NCI-H748 (cell line): ENCODE data around the gene INPP4A.

ENCODE experiments used
- DNase-seq: peaks from one replicate; lab custom pipeline; 2025; ENCODE audit not compliant: unreplicated experiment; lab: John Stamatoyannopoulos, UW

Gene INPP4A

DNA sequence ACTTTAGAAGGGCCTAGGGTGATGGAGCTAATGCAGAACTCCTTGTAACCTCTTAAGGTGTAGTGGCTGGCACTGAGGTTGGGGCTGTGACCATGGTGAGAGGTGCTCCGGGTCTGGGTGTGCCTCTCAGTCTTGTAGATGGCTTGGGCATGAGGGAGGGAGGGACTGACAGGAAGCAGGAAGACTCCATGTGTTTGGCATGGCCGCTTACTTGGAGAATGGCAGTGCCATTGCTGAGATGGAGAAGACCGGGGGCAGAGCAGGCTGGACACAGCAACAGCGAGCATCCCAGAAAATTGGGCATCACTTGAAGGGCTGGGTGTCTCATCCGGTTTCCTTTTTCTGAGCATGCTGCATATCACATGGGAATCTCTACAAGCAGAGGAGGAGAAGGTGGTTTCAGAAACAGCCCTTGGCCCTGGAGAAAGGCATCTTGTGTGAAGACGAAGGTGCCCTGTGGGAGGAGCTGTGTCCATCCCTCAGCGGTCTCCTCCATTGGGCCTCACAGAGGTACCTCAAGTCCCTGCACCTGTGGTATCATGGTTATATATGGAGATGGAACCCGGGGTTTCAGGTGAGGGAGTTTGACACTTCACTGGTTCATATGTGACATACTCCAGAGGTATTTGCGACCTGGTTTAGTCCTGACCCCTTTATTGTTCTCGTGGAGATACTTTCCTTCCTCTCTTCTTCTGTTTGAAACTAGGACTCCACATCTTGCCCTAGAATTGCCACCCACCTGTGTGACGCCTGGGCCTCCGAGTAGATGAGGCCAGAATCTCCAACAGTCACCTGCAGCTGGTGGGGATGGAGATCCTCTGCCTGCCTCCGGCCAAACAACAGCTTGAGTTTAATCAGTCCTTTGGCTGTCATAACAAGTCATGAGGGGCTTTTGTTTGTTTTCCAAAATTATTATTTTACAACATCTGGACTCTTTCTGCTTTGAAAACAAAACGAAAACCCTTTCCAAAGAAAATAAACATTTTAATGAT is 45.6 kb downstream of the INPP4A start:
- no peak for DNase-seq

DNA sequence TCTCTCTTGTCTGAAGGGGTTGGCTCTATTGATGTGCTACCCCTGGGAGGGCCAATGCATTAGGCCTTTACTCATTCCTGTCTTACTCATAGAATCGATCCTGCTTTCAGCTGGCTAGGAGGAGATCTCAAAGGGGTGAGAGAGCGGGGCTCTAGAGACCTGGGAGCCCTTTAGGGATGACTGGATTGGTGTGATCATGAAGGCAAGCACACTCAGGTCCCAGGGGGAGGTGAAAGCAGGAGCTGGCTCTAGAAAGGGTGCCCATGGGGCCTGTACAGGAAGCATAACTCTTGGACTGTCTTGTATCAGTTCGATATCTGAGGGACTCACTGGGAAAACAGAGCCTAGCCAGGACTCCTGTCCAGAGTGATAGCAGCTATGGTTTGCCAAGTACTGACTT is 47.8 kb downstream of the INPP4A start:
- DNase-seq = no peak

DNA sequence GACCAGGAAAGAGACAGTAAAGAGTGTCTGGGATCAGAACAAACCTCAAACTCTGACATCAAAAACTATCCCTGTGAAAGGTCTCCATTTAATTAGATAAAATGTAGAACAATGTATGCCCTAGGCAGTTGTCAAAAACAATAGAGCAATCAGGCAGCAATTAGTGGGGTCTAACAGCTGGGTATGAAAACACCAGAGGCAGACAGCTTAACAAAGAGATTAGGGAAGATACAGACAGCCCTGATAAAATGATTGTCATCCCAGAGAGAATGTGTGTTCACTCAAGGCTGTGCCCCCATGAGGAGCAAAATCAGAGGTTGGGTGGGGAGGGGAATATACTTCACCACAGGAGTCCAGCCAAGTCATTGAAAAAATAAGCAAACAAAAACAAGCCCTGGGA is 50.0 kb downstream of the INPP4A start:
- DNase-seq = no peak

DNA sequence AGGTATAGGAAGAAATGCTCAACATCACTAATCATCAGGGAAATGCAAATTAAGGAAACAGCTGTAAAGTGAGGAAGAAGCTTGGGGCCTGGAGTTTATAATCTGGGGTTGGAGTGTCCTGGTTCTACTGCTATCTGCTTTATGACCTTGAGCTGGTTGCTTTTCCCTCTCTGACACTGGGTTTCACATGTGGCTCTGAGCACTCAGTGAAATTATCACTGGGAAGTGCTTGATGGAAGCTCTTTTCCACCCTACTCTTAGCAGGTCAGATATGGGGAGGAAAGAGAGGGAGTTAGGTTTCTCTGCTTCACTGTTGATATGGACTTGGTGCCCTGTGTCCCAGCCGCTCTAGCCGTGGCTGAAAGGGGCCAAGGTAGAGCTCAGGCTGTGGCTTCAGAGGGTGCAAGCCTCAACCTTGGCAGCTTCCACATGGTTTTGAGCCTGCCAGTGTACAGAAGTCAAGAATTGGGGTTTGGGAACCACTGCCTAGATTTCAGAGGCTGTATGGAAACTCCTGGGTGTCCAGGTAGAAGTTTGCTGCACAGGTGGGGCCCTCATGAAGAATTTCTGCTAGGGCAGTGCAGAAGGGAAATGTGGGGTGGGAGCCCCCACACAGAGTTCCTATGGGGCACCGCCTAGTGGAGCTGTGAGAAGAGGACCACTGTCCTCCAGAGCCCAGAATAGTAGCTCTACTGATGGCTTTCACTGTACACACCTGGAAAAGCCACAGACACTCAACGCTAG is 52.3 kb downstream of the INPP4A start:
- no peak for DNase-seq

DNA sequence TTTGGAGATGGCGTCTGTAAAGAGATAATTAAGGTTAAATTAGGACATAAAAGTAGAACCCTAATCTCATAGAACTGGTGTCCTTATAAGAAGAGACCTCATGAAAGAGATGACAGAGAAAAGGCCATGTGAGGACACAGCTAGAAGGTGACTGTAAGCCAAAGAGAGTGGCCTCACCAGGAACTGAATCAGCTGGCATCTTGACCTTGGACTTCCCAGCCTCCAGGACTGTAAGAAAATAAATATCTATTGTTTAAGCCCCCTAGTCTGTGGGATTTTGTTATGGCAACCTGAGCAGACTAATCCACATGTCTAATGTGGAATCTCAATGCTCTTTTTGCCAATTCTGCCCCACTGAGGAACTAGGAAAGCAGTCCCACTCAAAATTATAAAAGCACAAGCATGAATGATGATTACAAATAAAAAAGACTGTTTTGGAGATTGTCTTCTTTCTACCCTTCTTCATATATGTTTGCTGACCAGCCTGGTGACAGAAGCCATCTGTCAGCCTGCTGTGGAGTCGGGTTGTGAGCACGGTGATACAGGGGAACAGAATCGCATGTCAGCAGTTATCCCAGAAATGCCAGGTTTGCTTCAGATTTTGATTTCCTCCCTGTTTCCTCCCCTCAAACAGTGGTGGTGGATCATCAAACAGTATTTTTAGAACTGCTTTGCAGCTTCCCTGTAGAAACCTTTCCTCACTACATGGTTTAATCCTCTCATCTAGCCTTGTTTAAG is 54.2 kb downstream of the INPP4A start:
- DNase-seq = no peak

DNA sequence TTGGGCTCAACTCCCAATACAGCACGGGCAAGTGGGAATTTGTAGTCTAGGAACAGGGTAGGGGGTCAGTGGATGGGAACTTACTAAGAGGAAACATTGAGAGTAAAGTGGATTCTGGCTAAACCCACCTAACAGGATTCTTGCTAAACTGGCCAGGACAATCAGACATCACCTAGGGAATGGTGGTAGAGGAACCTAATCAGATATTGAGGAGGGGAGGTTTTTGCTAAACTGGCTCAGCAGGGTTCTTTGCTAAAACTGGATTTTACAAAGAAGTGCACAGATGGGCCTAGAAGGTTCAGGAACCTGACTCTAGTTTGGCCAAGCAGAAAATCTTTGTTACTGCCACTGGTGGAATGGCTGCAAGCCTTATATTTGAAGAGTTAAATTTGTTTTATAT is 55.9 kb downstream of the INPP4A start:
- no peak for DNase-seq

DNA sequence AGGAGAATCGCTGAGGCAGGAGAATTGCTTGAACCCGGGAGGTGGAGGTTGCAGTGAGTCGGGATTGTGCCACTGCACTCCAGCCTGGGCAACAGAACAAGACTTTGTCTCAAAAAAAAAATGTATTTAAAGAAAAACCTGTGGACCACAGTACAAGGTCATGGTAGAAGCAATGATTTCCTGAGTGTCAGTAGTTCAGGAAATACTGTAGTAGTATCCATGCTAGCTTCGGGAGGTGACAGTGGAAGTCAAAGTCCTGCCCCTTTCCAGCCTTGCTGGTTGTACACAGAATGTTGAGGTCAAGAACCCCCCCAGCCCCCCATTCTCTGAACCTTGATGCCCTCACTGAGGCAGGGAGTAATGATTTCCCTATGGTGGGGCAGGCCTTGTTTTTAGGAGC is 56.6 kb downstream of the INPP4A start:
- no peak for DNase-seq

DNA sequence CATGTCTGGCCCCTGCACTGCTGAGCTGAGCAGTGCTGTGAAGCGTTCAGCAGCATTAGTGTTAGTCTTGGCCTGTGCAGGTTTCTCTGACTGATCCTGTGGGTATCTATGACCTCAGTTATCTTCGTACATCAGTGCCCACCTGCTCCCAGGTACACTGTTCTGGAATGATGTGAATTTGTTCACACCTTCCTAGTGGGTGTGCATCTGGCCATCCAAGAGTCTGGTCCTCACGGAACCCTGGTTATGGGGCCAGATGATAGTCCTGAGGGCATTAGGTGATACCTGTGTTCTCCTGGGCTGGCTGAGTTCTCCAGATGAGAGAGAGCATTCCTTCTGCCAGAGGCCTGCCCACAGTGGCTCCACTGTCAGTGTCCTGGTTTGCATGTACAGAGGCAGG is 57.2 kb downstream of the INPP4A start:
- no peak for DNase-seq

DNA sequence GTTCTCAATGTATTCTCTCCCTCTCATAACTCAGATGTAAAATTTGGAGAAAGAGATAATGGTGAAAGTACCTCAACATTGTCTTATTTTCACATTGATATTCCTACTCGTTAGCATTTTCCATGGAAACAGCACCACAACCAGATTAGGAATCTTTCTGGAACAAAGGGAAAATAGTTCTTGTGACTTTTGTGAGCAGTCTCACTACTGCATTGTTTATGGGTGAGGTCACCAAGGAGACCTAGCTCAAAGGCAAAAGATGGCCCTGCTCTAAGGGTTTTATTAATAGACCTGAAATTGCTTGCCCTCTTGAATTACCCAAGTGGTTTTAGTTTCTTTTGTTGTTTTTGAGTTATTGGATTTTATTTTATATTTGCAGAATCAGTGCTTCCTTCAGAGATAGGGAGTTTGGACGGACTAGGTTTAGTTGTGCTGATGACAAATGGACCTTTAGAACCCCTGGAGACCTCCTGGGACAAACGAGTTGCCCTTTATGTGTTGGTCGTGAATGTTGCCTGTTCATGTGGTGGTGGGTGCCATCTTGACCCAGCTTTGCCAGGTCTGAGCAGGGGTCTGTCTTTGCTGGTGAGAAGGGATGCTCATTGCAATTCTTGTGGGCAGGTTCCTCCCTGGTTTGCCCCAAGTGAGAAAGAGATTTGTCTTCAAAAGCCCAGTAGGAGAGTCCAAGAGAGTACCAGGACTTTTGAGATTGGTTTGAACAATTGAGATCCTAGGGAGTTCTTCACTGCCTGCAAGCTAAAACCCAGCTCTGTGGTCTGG is 58.1 kb downstream of the INPP4A start:
- DNase-seq = no peak

DNA sequence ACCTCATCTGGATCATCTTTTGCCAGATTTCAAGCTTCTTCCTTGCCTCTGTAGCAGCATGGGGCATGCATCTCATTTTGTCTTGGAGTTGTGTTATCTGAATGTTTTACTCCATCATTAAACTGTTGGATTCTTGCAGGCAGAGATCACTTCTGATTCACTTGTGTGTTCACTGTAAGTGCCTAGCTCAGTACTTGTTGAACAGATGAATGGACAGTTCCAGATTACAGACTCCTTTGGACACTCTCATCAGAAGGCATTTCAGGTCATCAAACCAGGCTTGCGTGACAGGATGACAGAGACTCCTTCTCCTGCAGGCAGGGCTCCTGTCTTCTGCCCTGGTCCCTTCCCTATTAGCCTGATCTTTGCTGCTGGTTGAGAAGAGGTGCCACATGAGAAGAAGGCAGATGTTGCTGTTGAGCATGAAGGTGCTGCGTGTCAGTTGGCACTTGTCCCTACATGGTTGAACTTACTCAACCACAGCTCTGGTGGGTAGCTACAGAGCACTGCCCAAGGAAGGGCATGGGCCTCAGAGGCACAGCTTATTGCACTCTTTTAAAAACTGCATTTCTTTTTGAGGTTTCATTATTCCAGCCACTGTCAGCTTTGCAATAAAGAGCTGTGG is 58.9 kb downstream of the INPP4A start:
- DNase-seq = no peak

DNA sequence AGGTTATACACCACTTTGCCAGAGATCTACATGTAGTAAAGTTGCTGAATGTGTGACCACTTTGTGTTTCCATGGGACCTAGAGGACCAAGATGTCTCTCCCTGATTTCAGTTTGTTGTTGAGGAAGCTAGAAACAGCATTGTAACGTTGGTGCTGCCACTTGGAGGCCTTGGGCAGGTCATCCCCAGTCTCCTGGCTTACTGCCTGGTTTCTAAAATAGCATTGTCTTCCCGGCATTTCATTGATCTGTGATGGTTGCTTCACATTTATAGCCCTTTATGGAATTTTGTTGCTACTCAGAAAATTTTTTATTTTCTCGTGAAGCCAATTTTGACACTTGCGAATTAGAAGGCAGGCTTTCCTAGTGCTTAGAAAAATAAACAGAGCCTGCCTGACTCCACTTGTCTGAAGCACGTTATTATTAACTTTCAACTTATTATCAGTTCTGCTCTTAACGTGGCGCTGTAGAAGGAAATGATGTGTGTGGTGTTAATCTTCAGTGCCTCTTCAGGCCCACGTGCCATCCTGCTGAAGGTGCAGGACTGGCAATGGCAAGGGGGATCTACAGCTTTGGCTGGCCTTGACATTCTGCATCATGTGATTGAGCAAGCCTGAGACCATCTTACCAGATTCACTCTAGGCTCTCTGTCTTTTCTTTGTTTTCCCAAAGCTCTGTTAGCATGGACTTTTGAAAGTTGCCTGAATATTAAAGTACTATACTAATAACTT is 59.9 kb downstream of the INPP4A start:
- DNase-seq = no peak

DNA sequence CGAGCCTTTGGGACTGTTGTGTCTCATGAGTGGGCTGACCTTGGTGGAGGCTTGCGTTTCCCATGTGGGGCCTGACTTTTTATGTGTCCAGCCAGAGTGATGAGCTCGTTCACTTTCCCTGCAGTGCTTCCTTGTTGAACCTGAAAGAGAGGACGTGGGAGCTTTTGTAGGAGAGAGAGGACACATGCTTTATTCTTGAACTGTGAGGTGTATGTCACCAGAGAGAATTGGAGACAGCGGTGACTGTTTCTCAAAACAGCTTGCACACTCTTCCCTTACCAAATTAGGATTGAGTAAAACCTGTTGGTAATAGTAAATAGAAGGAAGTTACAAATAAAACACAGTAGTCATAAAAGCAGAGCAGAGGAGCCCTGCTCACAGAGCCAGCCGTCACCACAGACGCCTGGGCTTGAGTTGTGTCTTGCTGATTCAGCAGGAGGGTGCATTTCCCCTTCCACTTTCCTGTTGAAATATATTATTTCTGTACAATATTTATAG is 60.7 kb downstream of the INPP4A start:
- no peak for DNase-seq

DNA sequence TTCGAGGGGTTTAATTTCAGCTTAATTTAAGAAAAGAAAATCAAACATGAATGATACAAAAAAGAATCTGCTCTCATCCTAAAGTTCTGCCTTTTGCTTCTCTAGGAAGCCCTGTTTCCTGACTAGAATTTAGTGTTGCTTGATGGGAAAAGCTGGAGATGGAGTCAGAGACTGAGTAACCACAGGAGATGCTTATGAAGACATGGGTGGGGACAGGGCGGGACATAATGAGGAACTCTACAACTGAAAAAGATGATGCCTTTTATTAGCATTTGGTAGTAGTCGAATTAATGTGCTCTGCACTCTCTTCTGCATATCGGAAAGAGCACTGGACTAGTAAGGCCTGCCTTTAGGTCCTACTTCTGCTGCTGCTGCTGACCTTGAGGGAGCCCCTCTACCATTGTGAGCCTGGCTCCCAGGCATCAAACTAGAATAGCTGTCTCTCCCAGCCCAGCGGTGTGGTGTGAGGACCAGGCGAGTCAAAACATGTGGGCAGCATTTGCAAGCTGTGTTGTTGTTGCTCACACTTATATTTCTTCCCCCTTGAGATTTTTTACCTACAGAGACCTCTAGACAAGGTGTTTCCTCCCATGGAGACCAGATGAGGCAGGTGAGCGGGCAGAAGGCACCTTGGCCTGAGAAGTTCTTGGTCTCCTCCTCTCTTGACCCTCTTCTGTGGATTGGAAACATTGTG is 61.5 kb downstream of the INPP4A start:
- no peak for DNase-seq

DNA sequence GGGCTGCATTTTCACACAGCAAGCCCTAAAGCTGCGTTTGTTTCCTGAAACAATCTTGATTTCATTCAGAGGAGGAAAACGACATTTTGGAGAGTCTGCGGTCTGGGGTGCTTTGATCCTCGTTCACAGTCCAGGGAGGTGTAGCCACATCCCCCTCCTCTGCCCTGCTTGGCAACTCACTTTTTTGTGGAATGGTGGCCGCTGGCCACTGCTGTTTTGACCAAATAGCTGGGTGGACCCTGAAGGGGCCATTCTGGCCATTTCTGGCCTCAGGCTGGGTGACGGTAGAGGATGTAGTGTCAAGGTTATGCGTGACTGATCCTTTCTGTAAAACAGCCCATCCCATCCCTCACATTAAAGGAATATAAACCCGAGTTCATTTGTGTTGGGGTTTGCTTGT is 62.2 kb downstream of the INPP4A start:
- no peak for DNase-seq

DNA sequence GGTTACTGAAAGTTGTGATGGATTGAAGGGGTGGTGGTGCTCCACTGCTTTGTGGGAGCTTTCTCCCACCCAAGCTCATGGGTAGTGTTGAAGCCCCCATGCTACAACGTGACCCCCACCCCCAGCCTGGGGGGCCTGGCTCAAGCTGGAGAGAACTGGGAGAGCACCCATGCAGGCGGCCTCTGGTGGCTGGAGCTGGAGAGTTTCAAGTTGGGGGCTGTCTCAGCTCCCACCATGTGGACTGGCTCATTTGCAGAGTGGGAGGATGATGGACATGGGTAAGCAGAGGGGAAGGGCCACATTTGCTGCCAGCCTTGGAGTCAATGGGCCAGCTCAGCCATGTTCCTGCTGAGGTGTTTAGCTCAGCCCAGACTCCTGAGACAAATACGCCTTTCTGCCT is 62.8 kb downstream of the INPP4A start:
- DNase-seq = no peak

DNA sequence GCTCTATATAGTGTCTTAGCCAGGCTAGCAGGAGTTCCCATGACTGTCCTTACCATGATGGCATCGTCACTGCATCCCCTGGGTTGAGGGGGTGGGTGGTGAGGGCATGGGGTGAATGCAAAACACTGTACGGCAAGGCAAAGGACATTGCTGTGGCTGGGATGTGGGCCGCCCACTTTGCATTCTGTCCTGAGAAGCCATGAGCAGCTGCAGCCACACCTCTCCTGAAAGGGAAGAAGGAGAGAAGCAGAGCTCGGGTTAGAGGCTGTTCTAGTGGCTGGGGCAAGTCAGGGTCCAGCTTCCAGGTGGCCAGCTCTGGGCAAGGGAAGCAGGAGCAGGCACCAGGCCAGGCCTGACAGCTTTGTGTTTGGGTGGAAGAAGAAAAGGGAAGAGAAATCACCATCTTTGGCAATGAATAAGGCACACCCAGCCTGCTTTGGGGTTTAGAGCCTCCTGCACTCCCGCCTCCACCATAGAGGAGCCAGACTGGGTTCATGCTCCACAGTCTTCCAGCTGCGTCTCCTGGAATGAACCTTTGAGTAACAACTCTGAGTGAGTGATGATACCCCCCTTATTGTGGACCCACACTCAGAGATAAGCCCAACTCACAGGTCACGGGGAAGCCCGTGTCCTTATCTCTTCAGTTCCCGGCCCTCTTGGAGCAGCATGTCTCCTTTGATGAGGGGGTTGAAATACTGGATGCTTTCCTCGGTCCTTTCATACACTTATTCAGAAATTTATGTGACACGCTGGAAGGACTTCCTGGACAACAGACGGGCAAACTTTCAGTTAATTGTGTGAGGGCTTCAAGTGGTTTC is 63.4 kb downstream of the INPP4A start:
- no peak for DNase-seq

DNA sequence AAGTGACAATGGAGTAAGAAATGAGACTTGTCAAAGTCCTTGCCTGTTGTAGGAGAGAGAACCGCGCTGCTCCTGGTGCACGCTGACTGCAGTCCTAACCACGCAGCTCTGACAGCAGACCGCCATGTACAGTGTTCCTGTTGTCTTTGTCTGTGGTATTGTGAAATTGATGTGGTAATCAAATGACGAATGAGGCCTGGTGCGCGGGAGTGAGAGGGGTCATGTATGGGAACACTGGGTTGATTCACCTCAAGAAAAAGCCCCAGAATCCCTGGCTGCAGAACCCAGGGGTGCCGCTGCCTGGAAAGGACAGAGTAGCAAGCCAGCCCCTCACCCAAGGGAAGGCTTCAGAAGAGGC is 64.0 kb downstream of the INPP4A start:
- no peak for DNase-seq
